ENCODE measurements around the gene B4GALT6.

B4GALT6 gene

GRCh38 chr18:31658670-31659575 lies 25.5 kb downstream of the B4GALT6 start:
- peak in 1 of 2 donors; percentile 22 for DNase-seq

GRCh38 chr18:31657823-31658669 lies 26.3 kb downstream of the B4GALT6 start:
- DNase-seq, result no peak

- no peak for DNase-seq
Measured at GRCh38 chr18:31656754-31657153, 27.6 kb downstream of the B4GALT6 start.

GRCh38 chr18:31655354-31655753 lies 29.0 kb downstream of the B4GALT6 start:
- DNase-seq, result no peak

- DNase-seq, result no peak
Measured at GRCh38 chr18:31652877-31653276, 31.5 kb downstream of the B4GALT6 start.

- DNase-seq, result no peak
Measured at GRCh38 chr18:31652357-31652756, 32.0 kb downstream of the B4GALT6 start.

- no peak for DNase-seq
Measured at GRCh38 chr18:31651369-31651768, 33.0 kb downstream of the B4GALT6 start.

GRCh38 chr18:31649978-31650719 lies 34.2 kb downstream of the B4GALT6 start:
- no peak for DNase-seq

GRCh38 chr18:31649449-31649848 lies 34.9 kb downstream of the B4GALT6 start:
- no peak for DNase-seq

- DNase-seq, result no peak
Measured at GRCh38 chr18:31648966-31649429, 35.4 kb downstream of the B4GALT6 start.

- no peak for DNase-seq
Measured at GRCh38 chr18:31648458-31648857, 35.9 kb downstream of the B4GALT6 start.

GRCh38 chr18:31647127-31647753 lies 37.1 kb downstream of the B4GALT6 start:
- DNase-seq, result no peak

GRCh38 chr18:31646332-31647126 lies 37.9 kb downstream of the B4GALT6 start:
- no peak for DNase-seq

- DNase-seq, result no peak
Measured at GRCh38 chr18:31645411-31645810, 39.0 kb downstream of the B4GALT6 start.

GRCh38 chr18:31643003-31643402 lies 41.4 kb downstream of the B4GALT6 start:
- no peak for DNase-seq

GRCh38 chr18:31637445-31637844 lies 46.9 kb downstream of the B4GALT6 start:
- no peak for DNase-seq

GRCh38 chr18:31636387-31636786 lies 48.0 kb downstream of the B4GALT6 start:
- DNase-seq, result no peak

- peak in 1 of 2 donors; percentile 32 for DNase-seq
Measured at GRCh38 chr18:31634331-31634713, 50.1 kb downstream of the B4GALT6 start.

GRCh38 chr18:31633392-31634330 lies 50.7 kb downstream of the B4GALT6 start:
- no peak for DNase-seq

GRCh38 chr18:31632356-31632755 lies 52.0 kb downstream of the B4GALT6 start:
- DNase-seq, result no peak
